WI38 (cell line): ENCODE measurements around the gene MRTFA.

ENCODE experiments used
- H3K4me3 ChIP-seq: 2 replicates; pipeline ENCODE4 v1.5.1; 2011; ENCODE audit warnings: low read depth, mild to moderate bottlenecking, control low read depth, low read length
- CTCF ChIP-seq: IDR thresholded peaks from 2 replicates; pipeline ENCODE4 v1.5.1; 2012; ENCODE audit warnings: low read depth, mild to moderate bottlenecking, control low read depth, low read length

The MRTFA gene

DNA sequence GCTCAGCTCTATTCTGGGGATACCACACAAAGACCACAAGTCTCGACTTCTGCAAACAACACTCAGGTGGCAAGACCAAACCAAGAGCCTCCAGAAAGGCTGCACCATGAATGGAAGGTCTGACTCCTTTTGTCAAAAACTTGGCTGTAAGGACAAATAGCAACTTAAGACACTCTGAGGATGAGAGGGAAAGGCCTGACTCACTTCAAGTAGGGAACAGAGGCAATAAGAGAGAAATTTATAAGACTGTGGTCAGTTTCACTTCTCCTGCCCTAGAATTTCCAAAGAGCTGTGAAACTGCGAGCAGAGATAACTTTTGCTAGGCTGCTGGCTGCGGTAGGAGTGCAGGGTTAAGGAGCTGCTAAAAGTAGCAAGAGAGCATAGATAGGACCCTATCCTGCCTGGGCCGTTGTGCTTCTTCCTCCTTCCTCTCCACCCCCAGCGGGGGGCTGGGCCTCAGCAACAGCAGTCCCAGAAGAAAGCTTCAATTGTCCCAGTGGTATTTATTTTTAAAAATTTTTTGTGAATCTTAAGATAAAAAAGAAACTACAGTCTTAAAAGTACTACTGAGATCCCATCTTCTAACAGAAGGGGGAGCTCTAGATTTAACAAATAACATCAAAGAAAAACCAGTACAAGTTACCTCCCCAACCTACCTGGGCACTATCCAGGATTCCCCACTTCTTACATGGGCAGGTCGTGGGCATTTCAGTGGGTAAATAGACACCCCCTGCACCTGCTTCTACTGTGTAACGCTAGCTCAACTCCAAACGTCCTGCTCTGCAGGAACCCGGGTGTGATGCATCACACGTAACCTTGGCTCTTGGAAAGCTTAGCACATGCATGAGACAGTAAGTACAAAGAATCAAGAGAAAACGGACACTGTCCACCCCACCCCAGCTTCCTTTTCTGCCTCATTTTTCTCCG is 199.8 kb downstream of the MRTFA start:
- peak; percentile 40 for TF ChIP-seq CTCF
- H3K4me3 ChIP-seq, result peak overlapping the region; percentile 44

DNA sequence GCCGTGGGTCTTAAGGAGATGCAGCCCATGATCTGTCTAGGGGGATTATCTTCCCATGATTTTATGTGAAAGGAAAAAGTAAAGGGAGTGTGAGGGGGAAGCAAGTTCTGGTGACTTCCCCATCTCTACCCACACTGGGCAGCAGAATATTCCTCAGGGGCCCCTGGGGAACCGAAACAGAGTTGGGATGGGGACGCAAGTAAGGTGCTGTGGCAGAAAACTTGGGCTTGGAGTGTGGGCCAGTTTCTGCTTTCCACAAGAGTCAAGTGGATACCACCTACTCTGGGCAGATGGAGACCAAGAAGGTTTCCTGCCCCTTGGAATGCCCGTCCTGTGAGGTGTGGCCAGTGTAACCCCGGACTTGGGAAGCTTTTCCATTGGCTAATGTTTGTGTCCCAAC is 201.8 kb downstream of the MRTFA start:
- TF ChIP-seq CTCF, result no peak
- H3K4me3 ChIP-seq, result no peak overlapping the region

GRCh38 chr22:40434106-40434505 is 202.4 kb downstream of the MRTFA start:
- H3K4me3 ChIP-seq, result no peak overlapping the region
- no peak for TF ChIP-seq CTCF

GRCh38 chr22:40433416-40434090 is 203.0 kb downstream of the MRTFA start:
- TF ChIP-seq CTCF, result no peak
- no peak overlapping the region for H3K4me3 ChIP-seq

GRCh38 chr22:40432625-40433024 is 203.9 kb downstream of the MRTFA start:
- no peak overlapping the region for H3K4me3 ChIP-seq
- no peak for TF ChIP-seq CTCF

DNA sequence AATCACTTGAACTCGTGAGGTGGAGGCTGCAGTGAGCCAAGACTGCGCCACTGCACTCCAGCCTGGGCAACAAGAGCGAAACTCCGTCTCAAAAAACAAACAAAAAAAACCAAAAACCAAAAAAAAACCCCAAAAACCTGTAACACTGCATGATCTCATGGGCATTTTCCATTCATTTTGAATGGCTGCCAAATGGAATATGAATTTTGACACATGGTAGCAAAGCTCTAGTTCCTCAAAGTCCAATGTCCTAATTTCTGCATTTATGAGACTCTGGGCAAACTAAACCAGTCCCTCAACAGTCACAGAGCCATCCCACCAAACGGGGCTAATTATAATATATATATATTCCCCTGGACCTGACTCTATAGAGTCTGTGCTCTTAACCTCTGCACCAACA is 204.4 kb downstream of the MRTFA start:
- no peak overlapping the region for H3K4me3 ChIP-seq
- no peak for TF ChIP-seq CTCF

DNA sequence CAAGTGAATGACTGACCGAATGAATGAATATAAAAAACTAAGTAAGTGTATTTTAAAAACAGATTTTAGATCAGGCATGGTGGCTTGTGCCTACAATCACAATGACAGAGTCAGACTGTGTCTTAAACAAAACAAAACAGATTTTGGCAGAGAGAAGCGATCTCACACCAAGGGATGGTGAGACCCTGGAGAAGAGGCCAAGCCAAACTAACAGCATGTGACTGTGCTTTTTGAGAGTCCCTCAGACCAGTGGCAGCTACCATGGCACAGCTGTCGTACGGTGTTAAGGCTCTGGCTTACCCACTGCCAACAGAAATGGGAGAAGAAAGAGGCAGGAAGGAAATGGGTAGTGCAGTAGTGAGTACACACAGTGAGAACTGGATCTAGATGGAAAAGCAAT is 205.5 kb downstream of the MRTFA start:
- TF ChIP-seq CTCF, result no peak
- H3K4me3 ChIP-seq, result no peak overlapping the region
